GM15510 (cell line): Measurements from ENCODE around the gene SNX5.
A peak's percentile ranks its signal among the peaks of the same experiment; 100 is the strongest.

Source experiments
- POLR2A ChIP-seq: IDR thresholded peaks from 3 replicates; pipeline ENCODE4 v1.6.1; 2011; ENCODE audit warnings: borderline replicate concordance; ENCODE audit not compliant: insufficient read length; ENCODE audit errors: extremely low read depth

SNX5 gene

GRCh38 chr20:17953935-17954334 is 14.7 kb downstream of the SNX5 start:
- TF ChIP-seq POLR2A = no peak

GRCh38 chr20:17952692-17953684 is 15.6 kb downstream of the SNX5 start:
- no peak for TF ChIP-seq POLR2A

GRCh38 chr20:17951323-17951722 is 17.3 kb downstream of the SNX5 start:
- TF ChIP-seq POLR2A = no peak

- TF ChIP-seq POLR2A = no peak
Measured at GRCh38 chr20:17950670-17951069, 17.9 kb downstream of the SNX5 start.

- no peak for TF ChIP-seq POLR2A
Measured at GRCh38 chr20:17949899-17950298, 18.7 kb downstream of the SNX5 start.

GRCh38 chr20:17948442-17948841 is 20.2 kb downstream of the SNX5 start:
- no peak for TF ChIP-seq POLR2A

GRCh38 chr20:17947474-17947815 is 21.1 kb downstream of the SNX5 start:
- no peak for TF ChIP-seq POLR2A

- TF ChIP-seq POLR2A = no peak
Measured at GRCh38 chr20:17946572-17947473, 21.8 kb downstream of the SNX5 start.

GRCh38 chr20:17946040-17946439 is 22.6 kb downstream of the SNX5 start:
- no peak for TF ChIP-seq POLR2A

- TF ChIP-seq POLR2A = no peak
Measured at GRCh38 chr20:17944854-17945474, 23.6 kb downstream of the SNX5 start.

GRCh38 chr20:17943343-17943742 is 25.3 kb downstream of the SNX5 start:
- no peak for TF ChIP-seq POLR2A

GRCh38 chr20:17941826-17942196 is 26.8 kb downstream of the SNX5 start:
- no peak for TF ChIP-seq POLR2A

- peak; percentile 19 for TF ChIP-seq POLR2A
Measured at GRCh38 chr20:17941087-17941825, 27.3 kb downstream of the SNX5 start.
